Lower leg skin (tissue), 4 donors: ENCODE measurements around the gene DENND1B. TPM values are rescaled to one million over a fixed set of nuclear protein-coding genes. Genes with fewer than 3 reads are reported as not detected.

Experiments
- DNase-seq, 2 donors: peaks; one replicate each; pipeline ENCODE4 v3.0.0-alpha.2; 2019; ENCODE audit warnings: low spot score in 2 of 2
- H3K4me3 ChIP-seq: fragments of 200-600 bp; sonication (generic); 2 replicates; pipeline ENCODE4 v1.5.1; 2017; ENCODE audit warnings: mild to moderate bottlenecking, low read depth; ENCODE audit not compliant: poor library complexity, severe bottlenecking
- CTCF ChIP-seq, 3 donors: fragments of 450-650 bp; IDR thresholded peaks; one replicate each; pipeline ENCODE4 v1.5.1; 2016; ENCODE audit warnings: antibody characterized with exemption in 3 of 3, mild to moderate bottlenecking in 3 of 3, moderate library complexity in 2 of 3
- POLR2A ChIP-seq, 2 donors: fragments of 450-650 bp; IDR thresholded peaks; one replicate each; pipeline ENCODE4 v1.6.1; 2016 to 2017; ENCODE audit warnings: antibody characterized with exemption in 2 of 2, mild to moderate bottlenecking in 1 of 2, moderate library complexity in 1 of 2
- whole genome bisulfite sequencing, 2 donors: methylation state at CpG; one replicate each; pipeline ENCODE4 v1.1.5; 2018; 5-methylcytosine and 5-hydroxymethylcytosine counted together
- intact Hi-C: fragments of 100-400 bp; cut with DNase I; formaldehyde crosslinking; loops from one replicate; pipeline ENCODE4 v1.15.0; 2023; ENCODE audit warnings: low total_unique reads
- total RNA-seq, 4 donors: library from RNA; depleted of rRNA; stranded (reverse); fragments of >200 nt; gene quantifications; one replicate each; pipeline ENCODE4 v1.1.0, GENCODE V29; 2016

Gene DENND1B
- total RNA-seq, 4 donors from 2014 or later = 5.5 to 12.4 (median 7.2) TPM

GRCh38 chr1:197486946-197487345 is 288.3 kb downstream of the DENND1B start:
- WGBS, 2 donors = 82 to 89% methylated on average over 2 of the region's 2 CpGs
- intact Hi-C loops = no loop called here
- TF ChIP-seq CTCF (IDR thresholded peaks at IDR 0.05) (no peak), POLR2A (IDR thresholded peaks at IDR 0.05) (no peak)
- no peak overlapping the region for H3K4me3 ChIP-seq
- DNase-seq = no peak

GRCh38 chr1:197485790-197486189 is 289.5 kb downstream of the DENND1B start:
- no peak overlapping the region for H3K4me3 ChIP-seq
- DNase-seq = no peak
- TF ChIP-seq CTCF (IDR thresholded peaks at IDR 0.05) (no peak), POLR2A (IDR thresholded peaks at IDR 0.05) (no peak)
- WGBS, 2 donors = 60 to 74% methylated on average over 3 of the region's 3 CpGs
- intact Hi-C loops = no loop called here

- WGBS, 2 donors = 36 to 38% methylated on average over 4 of the region's 4 CpGs
- no peak overlapping the region for H3K4me3 ChIP-seq
- intact Hi-C loops = no loop called here
- TF ChIP-seq POLR2A (IDR thresholded peaks at IDR 0.05) = no peak
- no peak for TF ChIP-seq CTCF (IDR thresholded peaks at IDR 0.05)
- DNase-seq = no peak
Measured at GRCh38 chr1:197481101-197481500, 294.2 kb downstream of the DENND1B start.

- TF ChIP-seq CTCF (IDR thresholded peaks at IDR 0.05) (no peak), POLR2A (IDR thresholded peaks at IDR 0.05) (no peak)
- intact Hi-C loops = no loop called here
- WGBS, 2 donors = 78 to 81% methylated on average over 6 of the region's 6 CpGs
- no peak for DNase-seq
- no peak overlapping the region for H3K4me3 ChIP-seq
Measured at GRCh38 chr1:197480446-197480845, 294.8 kb downstream of the DENND1B start.

GRCh38 chr1:197472141-197472540 is 303.1 kb downstream of the DENND1B start:
- TF ChIP-seq POLR2A (IDR thresholded peaks at IDR 0.05) (no peak), CTCF (IDR thresholded peaks at IDR 0.05) (no peak)
- intact Hi-C loops = no loop called here
- H3K4me3 ChIP-seq = no peak overlapping the region
- DNase-seq = no peak
- 85 to 86% methylated on average over 3 of the region's 3 CpGs for WGBS, 2 donors

GRCh38 chr1:197471248-197471985 is 303.9 kb downstream of the DENND1B start:
- intact Hi-C loops = no loop called here
- no peak overlapping the region for H3K4me3 ChIP-seq
- no peak for TF ChIP-seq POLR2A (IDR thresholded peaks at IDR 0.05)
- no peak for TF ChIP-seq CTCF (IDR thresholded peaks at IDR 0.05)
- WGBS, 2 donors = 58 to 62% methylated on average over 9 of the region's 9 CpGs
- no peak for DNase-seq
